Measurements from ENCODE around the gene CCR7.
A peak's percentile ranks its signal among the peaks of the same experiment; 100 is the strongest.

Gene CCR7

DNA sequence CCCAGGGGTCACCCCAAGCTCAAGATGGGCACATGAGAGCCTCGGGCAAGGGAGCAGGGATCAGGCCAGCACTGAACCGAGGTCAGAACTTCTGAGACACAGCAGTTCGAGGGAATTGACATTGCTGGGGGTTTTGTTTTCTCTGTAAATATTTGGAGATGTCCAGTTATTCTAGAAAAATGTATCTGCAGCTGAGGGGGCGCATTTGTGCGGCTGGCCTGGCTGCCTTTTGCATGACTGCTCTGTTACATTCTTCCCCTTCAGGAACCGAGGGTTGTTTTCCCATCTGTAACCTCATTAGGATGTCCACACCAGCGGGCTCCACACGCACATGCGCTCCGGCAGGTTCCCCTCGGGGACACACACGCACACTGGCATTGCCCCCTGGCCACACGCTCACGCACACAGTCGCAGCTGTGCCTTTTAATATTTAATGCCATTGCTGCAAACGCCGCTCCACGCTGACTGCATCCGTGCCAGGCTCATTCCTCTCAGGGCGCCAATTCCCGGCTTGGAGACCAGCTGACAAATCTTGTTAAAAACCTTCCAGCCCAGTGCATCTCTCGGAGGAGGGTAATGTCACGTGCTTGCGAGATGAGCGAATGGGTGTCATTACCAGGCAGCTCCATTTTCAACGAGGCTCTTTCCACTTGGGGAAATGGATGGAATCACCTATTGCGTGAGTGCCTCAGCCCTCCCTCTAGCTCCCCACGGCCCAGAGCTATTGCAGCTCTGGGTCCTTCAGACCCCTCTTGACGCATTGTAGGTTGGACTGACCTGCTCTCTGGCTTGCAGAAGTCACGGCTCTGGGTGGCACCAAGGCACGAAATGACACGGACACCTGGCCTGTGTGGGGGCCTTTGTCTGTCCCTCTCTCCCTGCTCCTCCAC, 13.1 kb downstream of the CCR7 start:
- no peaks in the 10 kb centered on the region for H3K27me3 ChIP-seq
- no peak overlapping the region for H3K4me3 ChIP-seq
- DNase-seq, result peak; percentile 81 to 91
- no peak for TF ChIP-seq CTCF (IDR thresholded peaks at IDR 0.05)
- intact Hi-C loops (cut with DNase I; ENCODE audit: low total_unique reads), result no loop called here
- H3K9me3 ChIP-seq, result no peaks in the 10 kb centered on the region
- no peaks in the 10 kb centered on the region for H3K36me3 ChIP-seq
- H3K27ac ChIP-seq, result peak overlapping the region; percentile 78 to 79
- H3K4me1 ChIP-seq, result peaks cover 10 to 75% (median 53%) of the 10 kb centered on the region in 4 donors

GRCh38 chr17:40551091-40551878, 14.0 kb downstream of the CCR7 start:
- Histone ChIP-seq H3K27me3 (no peaks in the 10 kb centered on the region), H3K36me3 (no peaks in the 10 kb centered on the region), H3K9me3 (no peaks in the 10 kb centered on the region), H3K27ac (peak overlapping the region; percentile 78 to 79), H3K4me3 (no peak overlapping the region), H3K4me1 (peaks cover 10 to 70% (median 53%) of the 10 kb centered on the region in 4 donors)
- no peak for TF ChIP-seq CTCF (IDR thresholded peaks at IDR 0.05)
- intact Hi-C loops (cut with DNase I; ENCODE audit: low total_unique reads), result no loop called here
- peak; percentile 89 to 91 for DNase-seq

- intact Hi-C loops (cut with DNase I; ENCODE audit: low total_unique reads), result no loop called here
- TF ChIP-seq CTCF (IDR thresholded peaks at IDR 0.05), result no peak
- Histone ChIP-seq H3K27me3 (no peaks in the 10 kb centered on the region), H3K36me3 (no peaks in the 10 kb centered on the region), H3K4me1 (peaks cover 10 to 70% (median 53%) of the 10 kb centered on the region in 4 donors), H3K4me3 (no peak overlapping the region), H3K27ac (peak overlapping the region; percentile 78 to 79), H3K9me3 (no peaks in the 10 kb centered on the region)
- peak; percentile 77 to 79 for DNase-seq
Observed at GRCh38 chr17:40550608-40551007, 14.7 kb downstream of the CCR7 start.

GRCh38 chr17:40548982-40549685, 16.1 kb downstream of the CCR7 start:
- Histone ChIP-seq H3K27me3 (no peaks in the 10 kb centered on the region), H3K9me3 (no peaks in the 10 kb centered on the region), H3K4me1 (peaks cover 10 to 64% (median 53%) of the 10 kb centered on the region in 4 donors), H3K4me3 (no peak overlapping the region), H3K36me3 (no peaks in the 10 kb centered on the region), H3K27ac (peak overlapping the region; percentile 78 to 79)
- DNase-seq, result peak; percentile 74 to 88
- no peak for TF ChIP-seq CTCF (IDR thresholded peaks at IDR 0.05)
- intact Hi-C loops (cut with DNase I; ENCODE audit: low total_unique reads), result no loop called here

GRCh38 chr17:40548491-40548981, 16.7 kb downstream of the CCR7 start:
- DNase-seq, result peak in 1 of 2 donors; percentile 17
- peak overlapping the region; percentile 78 to 79 for H3K27ac ChIP-seq
- H3K36me3 ChIP-seq, result no peaks in the 10 kb centered on the region
- H3K4me1 ChIP-seq, result peaks cover 10 to 70% (median 55%) of the 10 kb centered on the region in 4 donors
- H3K27me3 ChIP-seq, result no peaks in the 10 kb centered on the region
- no peaks in the 10 kb centered on the region for H3K9me3 ChIP-seq
- no peak overlapping the region for H3K4me3 ChIP-seq
- TF ChIP-seq CTCF (IDR thresholded peaks at IDR 0.05), result no peak
- intact Hi-C loops (cut with DNase I; ENCODE audit: low total_unique reads), result no loop called here
